ENCODE measurements around the gene MYLK. TPM values are rescaled to one million over a fixed set of nuclear protein-coding genes. Genes with fewer than 3 reads are reported as not detected.

The MYLK gene
- total and polyA plus RNA-seq, 9 of the 15 experiments (the other 6 are each of a cell fraction or from before 2014, with no cell fraction given): 0.11 to 0.53 (median 0.18) TPM; not detected in 2

DNA sequence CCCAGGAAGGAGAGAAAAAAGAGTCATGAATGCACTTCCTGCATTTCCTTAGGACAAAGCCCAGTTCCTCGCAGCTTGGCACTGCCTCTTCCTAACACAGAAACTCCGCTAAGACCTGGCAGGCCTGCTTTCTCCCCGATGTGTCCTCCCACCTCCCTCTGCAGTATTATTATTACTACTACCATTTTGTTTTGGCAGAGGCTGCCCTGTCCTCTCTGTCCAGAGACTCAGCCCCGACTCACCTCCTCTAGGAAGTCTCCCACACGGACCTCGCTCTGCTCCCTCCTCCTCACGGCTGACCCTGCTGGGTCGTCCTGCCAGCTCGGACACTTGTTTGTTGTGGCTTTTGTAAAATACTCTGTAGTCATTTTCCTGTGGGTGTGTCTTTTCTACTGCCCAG is 192.1 kb downstream of the MYLK start:
- no peaks in the 10 kb centered on the region for H3K9me3 ChIP-seq (replicated peaks; ENCODE audit: control insufficient read depth, insufficient read depth, low read depth, low read length)
- POLR2A ChIA-PET: interaction anchor here (0.6 kb wide), 2 partner anchors 15 to 442 kb away, joined by 3 read pairs; no protein-coding TSS in a partner anchor
- H2AFZ ChIP-seq (ENCODE audit: low read depth, low read length): no peak overlapping the region
- no peaks in the 10 kb centered on the region for H4K20me1 ChIP-seq (replicated peaks; ENCODE audit: control insufficient read depth, insufficient read depth, low read length)
- ATAC-seq (no peak), FAIRE-seq (no peak), DNase-seq (ENCODE audit: extremely low read depth in 1 of 4, low spot score in 3 of 4) (no peak)
- H3K4me1 ChIP-seq (replicated peaks in 1 of 2; ENCODE audit: control insufficient read depth in 2 of 2, insufficient read depth in 2 of 2, low read length in 2 of 2): no peaks in the 10 kb centered on the region
- 0% methylated on average over 5 of the region's 9 CpGs for WGBS (ENCODE audit: insufficient coverage, low coverage, missing lambda C conversion rate)
- H3K27ac ChIP-seq (ENCODE audit: extremely low read depth, low read depth, low read length): no peak overlapping the region
- in situ Hi-C loops (cut with MboI) (no loop called here), intact Hi-C loops (cut with micrococcal nuclease) (no loop called here)
- H3K4me3 ChIP-seq: no peak overlapping the region
- H3K36me3 ChIP-seq (ENCODE audit: control insufficient read depth, insufficient read depth, low read length): no peaks in the 10 kb centered on the region
- H3K9ac ChIP-seq (ENCODE audit: insufficient read depth in 1 of 2, low read depth in 2 of 2, low read length in 2 of 2): no peak overlapping the region
- no TSS peak for BruUV-seq (replicated peaks)
- H3K79me2 ChIP-seq (ENCODE audit: control insufficient read depth, insufficient read depth, low read length): no peaks in the 10 kb centered on the region
- no peaks in the 10 kb centered on the region for H3K9me1 ChIP-seq (ENCODE audit: control insufficient read depth, insufficient read depth, low read length)
- H3K4me2 ChIP-seq (ENCODE audit: insufficient read depth, low read length): no peak overlapping the region
- H3K27me3 ChIP-seq (ENCODE audit: control insufficient read depth in 2 of 2, insufficient read depth in 2 of 2, low read length in 2 of 2): peaks cover 0 to 37% of the 10 kb centered on the region in 2 experiments; a peak in 3 of 5 replicates
- CTCF ChIA-PET (ENCODE audit: low intra/inter-chr PET ratio): no interaction called here
- TF ChIP-seq BRD9 (IDR thresholded peaks at IDR 0.05; ENCODE audit: low read depth, partially characterized antibody) (no peak), ZNF140 (CRISPR knock-in tag; IDR thresholded peaks at IDR 0.05) (no peak), PRDM10 (IDR thresholded peaks at IDR 0.05; ENCODE audit: partially characterized antibody) (no peak), BCOR (IDR thresholded peaks at IDR 0.05) (no peak), HDAC3 (IDR thresholded peaks at IDR 0.05; ENCODE audit: borderline replicate concordance, partially characterized antibody) (no peak), ZNF217 (CRISPR knock-in tag; IDR thresholded peaks at IDR 0.05) (no peak), KLF1 (tag; IDR thresholded peaks at IDR 0.05) (no peak)
- TF ChIP-seq, protein P1, sequence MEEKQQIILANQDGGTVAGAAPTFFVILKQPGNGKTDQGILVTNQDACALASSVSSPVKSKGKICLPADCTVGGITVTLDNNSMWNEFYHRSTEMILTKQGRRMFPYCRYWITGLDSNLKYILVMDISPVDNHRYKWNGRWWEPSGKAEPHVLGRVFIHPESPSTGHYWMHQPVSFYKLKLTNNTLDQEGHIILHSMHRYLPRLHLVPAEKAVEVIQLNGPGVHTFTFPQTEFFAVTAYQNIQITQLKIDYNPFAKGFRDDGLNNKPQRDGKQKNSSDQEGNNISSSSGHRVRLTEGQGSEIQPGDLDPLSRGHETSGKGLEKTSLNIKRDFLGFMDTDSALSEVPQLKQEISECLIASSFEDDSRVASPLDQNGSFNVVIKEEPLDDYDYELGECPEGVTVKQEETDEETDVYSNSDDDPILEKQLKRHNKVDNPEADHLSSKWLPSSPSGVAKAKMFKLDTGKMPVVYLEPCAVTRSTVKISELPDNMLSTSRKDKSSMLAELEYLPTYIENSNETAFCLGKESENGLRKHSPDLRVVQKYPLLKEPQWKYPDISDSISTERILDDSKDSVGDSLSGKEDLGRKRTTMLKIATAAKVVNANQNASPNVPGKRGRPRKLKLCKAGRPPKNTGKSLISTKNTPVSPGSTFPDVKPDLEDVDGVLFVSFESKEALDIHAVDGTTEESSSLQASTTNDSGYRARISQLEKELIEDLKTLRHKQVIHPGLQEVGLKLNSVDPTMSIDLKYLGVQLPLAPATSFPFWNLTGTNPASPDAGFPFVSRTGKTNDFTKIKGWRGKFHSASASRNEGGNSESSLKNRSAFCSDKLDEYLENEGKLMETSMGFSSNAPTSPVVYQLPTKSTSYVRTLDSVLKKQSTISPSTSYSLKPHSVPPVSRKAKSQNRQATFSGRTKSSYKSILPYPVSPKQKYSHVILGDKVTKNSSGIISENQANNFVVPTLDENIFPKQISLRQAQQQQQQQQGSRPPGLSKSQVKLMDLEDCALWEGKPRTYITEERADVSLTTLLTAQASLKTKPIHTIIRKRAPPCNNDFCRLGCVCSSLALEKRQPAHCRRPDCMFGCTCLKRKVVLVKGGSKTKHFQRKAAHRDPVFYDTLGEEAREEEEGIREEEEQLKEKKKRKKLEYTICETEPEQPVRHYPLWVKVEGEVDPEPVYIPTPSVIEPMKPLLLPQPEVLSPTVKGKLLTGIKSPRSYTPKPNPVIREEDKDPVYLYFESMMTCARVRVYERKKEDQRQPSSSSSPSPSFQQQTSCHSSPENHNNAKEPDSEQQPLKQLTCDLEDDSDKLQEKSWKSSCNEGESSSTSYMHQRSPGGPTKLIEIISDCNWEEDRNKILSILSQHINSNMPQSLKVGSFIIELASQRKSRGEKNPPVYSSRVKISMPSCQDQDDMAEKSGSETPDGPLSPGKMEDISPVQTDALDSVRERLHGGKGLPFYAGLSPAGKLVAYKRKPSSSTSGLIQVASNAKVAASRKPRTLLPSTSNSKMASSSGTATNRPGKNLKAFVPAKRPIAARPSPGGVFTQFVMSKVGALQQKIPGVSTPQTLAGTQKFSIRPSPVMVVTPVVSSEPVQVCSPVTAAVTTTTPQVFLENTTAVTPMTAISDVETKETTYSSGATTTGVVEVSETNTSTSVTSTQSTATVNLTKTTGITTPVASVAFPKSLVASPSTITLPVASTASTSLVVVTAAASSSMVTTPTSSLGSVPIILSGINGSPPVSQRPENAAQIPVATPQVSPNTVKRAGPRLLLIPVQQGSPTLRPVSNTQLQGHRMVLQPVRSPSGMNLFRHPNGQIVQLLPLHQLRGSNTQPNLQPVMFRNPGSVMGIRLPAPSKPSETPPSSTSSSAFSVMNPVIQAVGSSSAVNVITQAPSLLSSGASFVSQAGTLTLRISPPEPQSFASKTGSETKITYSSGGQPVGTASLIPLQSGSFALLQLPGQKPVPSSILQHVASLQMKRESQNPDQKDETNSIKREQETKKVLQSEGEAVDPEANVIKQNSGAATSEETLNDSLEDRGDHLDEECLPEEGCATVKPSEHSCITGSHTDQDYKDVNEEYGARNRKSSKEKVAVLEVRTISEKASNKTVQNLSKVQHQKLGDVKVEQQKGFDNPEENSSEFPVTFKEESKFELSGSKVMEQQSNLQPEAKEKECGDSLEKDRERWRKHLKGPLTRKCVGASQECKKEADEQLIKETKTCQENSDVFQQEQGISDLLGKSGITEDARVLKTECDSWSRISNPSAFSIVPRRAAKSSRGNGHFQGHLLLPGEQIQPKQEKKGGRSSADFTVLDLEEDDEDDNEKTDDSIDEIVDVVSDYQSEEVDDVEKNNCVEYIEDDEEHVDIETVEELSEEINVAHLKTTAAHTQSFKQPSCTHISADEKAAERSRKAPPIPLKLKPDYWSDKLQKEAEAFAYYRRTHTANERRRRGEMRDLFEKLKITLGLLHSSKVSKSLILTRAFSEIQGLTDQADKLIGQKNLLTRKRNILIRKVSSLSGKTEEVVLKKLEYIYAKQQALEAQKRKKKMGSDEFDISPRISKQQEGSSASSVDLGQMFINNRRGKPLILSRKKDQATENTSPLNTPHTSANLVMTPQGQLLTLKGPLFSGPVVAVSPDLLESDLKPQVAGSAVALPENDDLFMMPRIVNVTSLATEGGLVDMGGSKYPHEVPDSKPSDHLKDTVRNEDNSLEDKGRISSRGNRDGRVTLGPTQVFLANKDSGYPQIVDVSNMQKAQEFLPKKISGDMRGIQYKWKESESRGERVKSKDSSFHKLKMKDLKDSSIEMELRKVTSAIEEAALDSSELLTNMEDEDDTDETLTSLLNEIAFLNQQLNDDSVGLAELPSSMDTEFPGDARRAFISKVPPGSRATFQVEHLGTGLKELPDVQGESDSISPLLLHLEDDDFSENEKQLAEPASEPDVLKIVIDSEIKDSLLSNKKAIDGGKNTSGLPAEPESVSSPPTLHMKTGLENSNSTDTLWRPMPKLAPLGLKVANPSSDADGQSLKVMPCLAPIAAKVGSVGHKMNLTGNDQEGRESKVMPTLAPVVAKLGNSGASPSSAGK (IDR thresholded peaks at IDR 0.05): no peak

Measured in K562 (cell line).